GM18502 (cell line): Measurements from ENCODE around the gene CSRNP3.

ENCODE experiments used
- ATAC-seq: cut with Tn5 transposase; IDR thresholded peaks from one replicate; pipeline ENCODE4 v1.9.1; 2021; ENCODE audit warnings: mild to moderate bottlenecking; ENCODE audit not compliant: unreplicated experiment, poor library complexity

The CSRNP3 gene

DNA sequence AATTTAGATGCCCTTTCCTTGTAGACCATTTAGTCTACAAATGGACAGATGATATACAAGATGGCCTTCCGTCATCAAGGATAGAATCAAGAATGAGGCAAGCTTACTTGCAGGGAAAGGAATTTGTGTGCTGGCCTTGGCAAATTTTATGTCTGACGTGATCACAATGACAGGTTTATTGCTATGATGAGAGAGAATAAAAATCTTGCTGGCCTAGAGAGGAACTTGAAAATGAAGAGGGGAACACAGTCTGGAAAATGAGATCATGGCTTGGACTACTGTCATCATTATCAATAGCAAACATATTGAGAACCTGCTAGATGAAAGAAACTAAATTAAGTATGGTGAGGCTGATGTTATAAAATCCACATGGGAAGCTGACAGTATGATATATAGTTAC lies 66.0 kb downstream of the CSRNP3 start:
- no peak for ATAC-seq

DNA sequence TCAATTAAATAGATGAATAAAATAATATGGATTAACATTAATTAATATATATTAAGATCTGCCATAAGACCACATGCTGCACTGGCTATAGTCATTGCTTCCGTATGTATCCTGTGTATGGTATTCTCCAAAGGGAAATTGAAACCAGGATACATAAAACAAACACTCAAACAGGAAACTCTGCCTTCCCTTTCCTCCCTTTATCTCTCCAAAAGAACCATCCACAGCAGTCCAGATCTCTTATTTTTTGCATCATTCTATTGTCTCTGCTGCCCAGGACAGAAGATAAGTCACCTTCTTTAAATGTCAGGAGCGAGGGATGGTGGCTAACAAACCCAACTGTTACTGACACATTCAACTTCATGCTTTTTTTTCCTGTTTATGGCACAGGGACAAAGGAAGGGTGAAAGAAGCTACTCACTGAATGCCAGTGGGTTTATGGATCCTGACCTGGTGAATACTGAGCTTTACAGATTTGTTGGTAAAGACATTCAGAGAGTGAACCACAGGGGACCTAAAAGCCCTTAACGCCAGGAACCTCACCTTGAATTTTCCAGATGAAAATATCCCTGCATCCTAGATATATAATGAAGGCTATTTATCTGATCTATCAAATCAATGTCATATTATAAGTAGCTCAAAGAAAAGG lies 67.5 kb downstream of the CSRNP3 start:
- ATAC-seq, result no peak

DNA sequence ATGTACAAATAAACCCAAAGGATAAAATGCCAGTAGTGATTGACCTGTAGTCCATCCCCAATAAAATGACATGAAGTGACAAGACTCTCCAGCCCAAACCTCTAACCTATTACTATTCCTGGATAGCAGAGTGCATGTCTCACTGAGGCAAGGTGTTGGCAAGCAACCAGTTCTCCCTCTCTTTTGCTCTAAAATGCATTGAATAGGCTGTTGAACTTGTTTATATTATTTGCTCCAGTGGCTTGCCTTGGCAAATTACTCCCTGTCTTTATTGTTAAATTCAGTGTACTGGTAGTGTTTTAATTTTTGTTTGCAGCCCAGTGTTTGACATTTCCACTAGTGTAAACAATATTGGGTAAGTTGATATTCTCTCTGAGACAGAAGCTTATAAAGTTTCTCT lies 70.5 kb downstream of the CSRNP3 start:
- ATAC-seq, result no peak

DNA sequence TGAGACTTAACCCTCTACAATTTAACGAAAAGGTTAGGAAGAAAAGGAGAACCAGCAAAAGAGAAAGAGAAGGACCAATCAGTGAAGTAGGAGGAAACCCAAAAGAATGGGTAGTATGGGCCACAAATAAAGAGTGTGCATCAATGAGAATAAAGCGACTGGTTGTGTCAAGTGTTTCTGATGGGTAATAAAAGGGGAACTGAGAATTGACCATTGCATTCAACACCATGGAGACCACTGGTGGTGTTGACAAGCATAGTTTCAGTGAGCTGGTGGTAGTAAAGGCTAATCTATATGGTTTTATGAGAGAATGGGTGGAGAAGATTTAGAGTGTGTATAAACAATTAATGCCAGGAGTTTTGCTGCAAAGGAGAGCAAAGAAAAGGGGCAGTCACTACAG lies 75.4 kb downstream of the CSRNP3 start:
- ATAC-seq, result peak; percentile 81

DNA sequence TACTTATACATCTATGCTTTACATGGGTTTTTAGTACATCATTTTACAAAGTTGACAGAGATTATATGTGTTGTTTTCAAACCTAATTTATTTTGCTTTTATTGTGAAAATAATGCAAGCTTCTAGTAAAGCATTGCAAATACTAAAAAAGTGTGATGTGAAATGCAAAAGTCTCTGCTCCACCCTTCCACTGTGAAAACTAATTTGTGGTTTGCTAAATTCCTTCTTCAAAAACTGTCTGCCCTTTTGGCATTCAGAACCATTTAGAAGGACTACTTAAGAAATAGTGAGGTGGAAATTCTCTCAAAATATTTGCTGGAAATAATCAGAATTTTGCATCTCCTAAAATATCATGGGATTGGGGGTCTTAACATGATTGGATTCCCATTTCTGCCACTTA lies 78.4 kb downstream of the CSRNP3 start:
- no peak for ATAC-seq

DNA sequence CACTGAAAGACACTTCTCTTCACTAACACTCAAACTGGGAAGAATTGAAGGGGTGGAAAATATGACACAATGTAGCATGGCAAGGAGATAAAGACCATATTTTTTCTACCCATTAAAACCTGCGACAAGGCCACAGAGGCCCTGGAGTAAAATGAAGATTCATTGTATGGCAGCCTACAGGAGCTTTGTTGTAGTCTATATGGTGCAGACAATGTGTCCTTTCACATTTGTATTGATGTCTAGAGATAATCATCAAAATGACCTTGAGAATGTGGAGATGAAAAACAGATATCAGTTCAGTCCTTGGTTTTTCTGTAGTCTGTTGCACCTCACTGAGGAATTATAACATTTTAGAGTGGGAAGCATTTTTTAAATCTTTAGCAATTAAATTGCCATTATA lies 80.1 kb downstream of the CSRNP3 start:
- no peak for ATAC-seq

DNA sequence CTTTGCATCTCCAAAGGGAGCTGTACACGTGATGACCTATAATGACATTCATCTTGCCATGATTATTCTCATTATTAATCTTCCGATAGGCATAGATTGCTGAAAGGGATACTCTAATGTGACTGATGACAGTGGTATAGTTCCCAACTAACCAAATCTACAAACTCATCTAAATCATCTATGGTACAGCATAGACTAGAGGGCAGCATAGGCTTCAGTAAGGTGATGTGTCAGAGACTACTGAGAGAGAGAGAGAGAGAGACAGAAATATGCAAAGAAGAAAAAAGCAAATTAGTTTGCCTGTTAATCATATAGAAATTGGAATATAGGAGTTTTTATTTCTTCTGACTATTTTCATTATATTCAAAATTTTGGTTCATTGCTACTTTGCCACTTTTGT lies 89.3 kb downstream of the CSRNP3 start:
- no peak for ATAC-seq

DNA sequence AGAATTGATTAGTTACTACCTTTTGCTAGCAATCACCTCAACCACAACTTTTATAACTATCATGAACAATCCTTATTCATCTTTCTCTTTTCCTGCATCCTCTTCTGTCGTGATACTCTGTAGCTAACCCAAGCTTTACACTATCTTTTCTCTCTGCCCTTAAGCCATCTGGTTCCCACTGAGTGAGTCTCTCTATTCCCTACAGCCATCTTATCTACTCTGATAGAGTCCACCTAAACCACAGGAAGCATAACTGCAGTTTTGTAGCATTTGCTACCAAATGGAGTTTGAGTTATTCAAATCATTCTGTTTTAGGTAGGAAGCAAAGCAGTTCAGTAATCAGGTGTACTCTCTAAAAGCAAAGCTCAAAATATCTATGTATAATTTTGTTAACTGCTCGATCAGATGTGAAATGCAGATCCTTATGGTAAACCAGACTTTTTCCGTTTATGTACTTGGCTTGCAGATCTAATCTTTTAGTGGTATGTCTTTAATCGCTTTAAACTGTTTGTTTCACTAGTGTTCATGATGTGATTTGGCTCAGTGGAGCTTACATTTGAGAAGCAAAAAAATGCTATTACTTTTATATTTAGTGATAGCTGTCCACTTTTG lies 91.0 kb downstream of the CSRNP3 start:
- ATAC-seq, result no peak

DNA sequence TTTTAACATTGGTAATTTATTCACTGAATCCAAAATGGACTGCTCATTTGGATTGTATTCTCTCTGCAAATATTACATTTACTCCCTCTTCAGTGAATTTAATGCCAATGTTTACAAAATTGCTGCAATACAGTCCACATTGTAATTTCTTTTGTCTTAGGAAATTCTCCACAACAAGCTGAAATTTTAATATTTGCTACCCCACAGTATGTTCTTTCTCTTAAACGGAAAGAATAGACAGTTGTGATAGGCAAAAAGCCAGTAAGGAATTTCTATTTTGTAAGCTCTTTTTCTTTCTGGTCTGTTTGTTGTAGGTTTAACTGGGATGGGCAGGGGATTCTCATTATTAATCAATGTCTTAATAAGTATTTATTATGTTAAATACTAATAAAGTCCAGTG lies 92.0 kb downstream of the CSRNP3 start:
- ATAC-seq, result no peak

DNA sequence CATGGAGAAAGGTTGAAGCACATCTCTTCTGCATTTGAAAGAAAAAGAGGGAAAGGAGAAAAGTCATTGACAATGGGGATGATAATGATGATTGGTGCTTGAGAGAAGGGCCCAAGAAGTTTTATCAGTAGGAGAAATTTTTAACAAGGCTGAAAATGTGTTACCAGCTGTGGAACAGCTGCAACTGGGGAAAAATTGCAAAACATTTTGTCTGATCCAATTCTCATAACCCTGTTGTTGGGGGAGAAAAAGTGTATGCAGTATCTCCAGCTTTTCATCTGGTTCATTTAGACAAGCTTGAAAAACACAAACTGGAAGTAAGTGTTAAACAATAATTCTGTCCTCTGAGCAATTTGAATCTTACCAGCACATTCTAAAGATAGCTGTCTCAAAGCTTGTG lies 92.7 kb downstream of the CSRNP3 start:
- ATAC-seq, result no peak

DNA sequence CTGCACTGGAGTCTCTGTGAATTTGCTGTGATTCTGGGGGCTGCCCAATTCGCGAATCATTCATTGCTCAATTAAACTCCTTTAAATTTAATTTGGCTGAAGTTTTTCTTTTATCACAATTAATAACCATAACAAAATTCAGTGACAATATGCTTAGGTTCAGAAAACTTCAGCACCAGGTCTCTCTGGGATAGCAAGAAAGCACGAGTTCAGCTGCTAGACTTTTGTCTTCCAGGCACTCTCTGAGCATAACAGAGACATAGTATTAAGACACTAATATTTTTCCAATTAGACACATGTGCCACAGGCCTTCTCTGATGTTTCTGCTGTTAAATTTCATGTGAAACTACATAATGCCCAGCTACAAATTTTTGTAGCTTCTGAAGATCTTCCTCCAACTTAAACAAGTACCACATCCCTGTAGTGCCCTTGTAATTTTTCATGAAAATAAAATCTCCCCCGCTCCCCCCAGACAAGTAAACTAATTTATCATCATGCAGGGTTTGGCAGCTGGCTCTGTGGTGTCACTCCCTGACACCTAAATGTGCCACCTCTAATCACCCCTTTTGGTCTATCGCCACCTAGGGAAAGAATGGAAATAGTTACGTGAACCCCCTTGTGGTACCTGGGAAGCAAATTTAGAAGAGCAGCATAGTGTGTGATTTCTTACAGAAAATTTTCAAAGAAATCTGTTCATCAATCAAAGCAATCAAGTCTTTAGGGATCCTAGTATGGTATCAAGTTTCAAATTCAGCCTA lies 94.1 kb downstream of the CSRNP3 start:
- peak; percentile 58 for ATAC-seq

DNA sequence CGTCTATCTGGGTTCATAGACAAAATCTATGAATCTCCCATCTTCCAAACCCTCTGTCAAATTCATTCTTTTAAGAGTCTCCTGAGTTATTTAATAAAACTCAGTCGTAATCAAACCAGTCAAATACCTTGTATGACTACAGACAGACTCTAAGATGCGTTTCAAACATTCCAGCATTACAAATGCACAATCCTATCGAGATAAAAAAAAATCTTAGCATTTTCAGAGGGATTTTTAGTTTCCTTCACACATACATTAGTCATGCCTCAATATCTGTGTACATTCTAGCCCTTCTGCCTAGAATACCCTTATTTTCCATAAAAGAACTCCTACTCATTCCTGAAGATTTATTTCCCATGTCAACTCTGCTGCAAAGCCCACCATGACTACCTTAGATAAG lies 96.5 kb downstream of the CSRNP3 start:
- no peak for ATAC-seq

DNA sequence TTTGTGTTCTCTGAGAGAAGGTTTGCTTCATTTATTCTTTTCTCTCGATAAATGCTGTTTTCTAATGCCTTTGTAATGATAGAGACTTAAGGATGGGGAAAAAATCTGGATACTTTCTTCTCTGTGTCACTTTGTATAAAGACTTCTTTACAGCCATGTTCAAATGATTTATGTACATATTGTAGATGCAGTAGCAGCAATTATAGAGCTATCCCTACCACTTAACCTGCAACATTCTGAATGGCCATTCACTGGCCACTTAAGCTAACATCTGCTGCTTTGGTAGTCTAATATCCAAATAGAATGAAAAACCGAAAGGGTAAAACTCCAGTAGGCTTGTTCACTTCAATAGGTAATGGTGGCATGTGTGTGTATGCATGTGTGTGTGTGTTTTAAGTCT lies 97.8 kb downstream of the CSRNP3 start:
- ATAC-seq, result no peak

DNA sequence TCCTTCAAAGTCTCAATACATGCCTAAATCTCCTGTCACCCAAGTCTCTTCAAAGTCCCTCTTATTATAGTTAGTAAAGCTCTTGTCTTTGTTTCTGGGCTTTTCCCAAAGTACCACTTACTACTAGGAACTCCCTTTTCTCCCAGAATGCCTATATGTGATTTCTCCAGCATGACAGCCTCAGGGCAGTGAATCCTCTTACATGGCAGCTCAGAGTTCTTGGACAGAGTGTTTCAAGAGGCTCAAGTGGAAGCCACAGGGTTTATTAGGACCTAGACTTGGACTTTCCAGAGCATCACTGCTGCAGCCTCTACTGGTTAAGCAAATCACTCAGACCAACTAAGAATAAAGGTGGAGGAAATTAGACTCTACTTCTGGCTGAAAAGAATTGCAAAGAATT lies 98.9 kb downstream of the CSRNP3 start:
- no peak for ATAC-seq

DNA sequence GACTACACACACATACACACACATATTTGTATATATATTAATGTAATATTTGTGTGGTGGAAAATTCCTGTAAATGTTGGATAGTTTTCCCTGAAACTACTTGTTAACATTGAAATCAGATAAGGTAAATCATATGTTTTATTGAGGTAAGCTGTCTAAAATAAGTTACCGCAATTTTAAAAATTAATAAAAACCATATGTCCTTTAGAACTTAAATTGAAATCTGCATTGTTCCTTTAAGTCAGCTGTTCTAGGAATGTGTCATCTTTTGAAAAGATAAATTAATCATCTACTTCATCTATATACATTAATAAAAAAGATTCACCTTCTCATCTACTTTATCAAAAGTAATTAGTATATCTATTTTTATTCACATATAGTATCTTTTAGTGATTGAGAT lies 102.0 kb downstream of the CSRNP3 start:
- ATAC-seq, result no peak

DNA sequence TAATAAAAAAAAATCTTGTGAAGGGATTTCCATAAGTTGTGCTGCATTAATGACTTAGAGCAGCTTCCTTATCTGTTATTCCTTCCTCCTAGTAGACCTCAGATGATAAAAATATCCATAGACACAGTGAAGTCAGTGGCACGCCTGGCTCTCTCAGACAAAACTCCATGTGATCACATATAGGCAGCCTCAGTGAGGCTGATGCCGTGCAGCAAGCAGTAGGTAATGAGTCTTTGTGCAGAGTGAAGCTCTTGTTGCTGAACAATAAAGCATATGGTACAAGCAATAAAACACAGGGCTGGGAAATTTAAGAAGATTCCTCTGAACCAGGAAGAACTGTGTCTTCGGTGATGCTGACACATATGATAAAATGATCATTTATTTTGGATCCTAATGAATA lies 102.7 kb downstream of the CSRNP3 start:
- no peak for ATAC-seq

DNA sequence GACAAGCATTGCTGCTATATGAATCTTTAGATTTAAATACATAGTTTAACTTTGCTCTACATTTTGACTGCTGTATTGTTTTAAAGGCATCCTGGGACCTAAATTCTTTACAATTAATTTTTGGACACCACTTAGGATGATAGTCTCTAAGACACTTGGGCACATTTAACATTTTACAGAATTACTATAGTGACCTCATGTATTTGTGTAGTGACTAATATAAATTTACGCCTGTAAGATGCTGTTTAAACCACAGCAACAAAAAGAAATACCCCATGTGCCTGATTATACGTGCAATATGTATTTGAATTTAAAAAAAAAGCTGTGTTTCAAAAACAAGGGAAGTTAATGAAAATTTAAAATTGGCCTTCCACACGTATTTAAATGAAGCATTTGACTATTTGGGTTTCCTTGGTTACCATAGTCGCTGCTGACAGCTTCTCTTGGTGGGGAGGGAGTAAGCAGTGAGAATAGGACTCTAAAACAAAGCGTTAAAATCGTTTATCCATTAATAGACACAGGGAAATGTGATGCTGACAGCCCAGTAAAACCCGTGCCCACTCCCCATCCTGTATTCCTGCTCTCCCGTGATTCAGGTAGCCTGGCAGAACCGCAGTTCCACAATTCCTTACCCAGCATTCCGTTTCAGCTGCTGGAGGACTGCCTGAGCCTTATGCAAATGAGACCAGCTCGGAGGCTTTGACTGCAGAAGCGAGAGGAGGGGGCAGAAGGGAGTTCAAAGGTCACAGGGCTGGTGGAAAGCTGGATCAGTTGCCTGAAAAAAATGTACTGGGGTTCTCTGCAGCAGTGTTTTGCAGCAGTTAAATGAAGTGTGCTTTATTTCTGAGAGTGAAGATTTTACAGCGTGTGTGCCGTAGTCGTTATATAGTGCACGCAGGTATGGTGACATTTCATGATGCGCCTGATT lies 104.3 kb downstream of the CSRNP3 start:
- no peak for ATAC-seq

DNA sequence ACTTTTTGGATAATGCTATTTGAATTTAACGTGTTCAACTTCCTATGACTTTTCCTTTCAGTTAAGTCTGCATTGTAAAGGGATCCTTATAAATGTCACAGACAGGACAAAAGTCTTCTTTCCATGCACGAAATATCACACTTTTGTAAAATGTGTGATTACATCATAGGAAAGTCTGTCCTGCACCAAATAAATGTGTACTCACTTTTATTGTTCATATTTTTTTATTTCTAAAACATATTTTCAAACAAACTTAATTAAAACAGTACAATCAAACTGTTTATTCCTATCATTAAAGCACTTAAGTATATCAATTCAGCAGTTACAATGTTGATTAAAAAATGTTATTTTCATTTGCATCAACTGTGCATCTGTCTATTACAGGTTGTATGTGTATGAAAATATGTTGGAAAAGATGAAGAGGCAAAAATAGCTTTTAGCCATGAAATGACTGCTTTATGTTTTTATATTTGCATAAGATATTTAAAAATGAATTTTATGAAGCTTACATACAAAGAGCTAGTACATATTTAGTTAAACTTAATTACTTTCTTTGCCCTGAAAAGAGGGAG lies 105.6 kb downstream of the CSRNP3 start:
- ATAC-seq, result no peak

DNA sequence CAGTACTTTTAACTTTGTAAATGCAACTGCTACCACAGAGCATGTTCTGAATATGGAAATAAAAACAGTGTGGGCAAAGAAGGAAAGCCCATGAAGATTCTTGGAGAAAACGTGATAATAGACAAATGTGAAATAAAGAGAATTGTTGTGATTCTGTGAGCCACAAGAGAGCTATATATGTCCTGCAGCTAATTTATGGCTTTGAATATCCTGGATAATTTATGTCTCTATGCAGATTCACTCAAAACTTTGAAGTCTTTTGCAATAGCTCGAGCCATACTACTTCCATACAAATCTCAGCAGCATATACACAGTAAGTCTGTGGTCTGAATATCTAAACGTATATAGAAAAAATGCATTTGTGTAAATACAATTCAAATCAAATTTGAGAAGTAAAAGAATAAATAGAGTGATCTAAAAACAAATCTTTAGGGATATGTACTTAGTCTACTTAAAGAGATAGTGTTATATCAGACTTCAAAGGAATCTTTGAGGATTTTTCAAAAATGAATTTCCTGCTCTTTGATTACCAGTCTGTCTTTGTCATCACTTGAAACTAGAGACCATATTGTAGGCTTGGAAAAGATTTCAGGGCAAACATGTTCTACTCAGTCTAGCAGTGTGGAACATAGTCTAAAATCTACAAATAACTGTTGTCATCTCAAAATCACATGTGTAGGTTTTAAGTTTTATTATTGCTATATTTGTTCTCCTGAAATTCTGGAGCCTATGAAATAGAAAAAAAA lies 107.1 kb downstream of the CSRNP3 start:
- ATAC-seq, result no peak

DNA sequence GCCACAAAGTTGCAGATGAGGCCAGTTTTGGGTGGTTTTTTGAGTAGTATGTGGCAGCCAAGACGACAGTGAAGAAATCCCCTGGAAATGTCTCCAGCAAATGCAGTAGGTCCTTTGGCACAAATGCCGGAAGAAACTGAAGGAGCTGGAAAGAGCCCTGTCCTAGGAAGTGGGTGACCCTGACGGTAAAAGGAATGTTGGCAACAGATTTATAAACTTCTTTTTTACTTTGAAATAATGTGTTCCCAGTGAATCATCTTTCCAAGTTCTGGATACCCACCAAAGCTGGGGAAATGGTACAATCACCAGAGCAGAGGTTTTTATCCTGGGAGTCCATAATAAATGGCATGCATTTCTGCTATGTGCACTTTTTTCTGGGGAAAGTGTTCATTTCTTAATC lies 112.9 kb downstream of the CSRNP3 start:
- ATAC-seq, result no peak
